PFSK-1 (cell line): Measurements from ENCODE around the gene CHPF2.

ENCODE experiments used
- FOXP2 ChIP-seq: optimal IDR thresholded peaks from 2 replicates; pipeline ENCODE3; 2011; ENCODE audit warnings: borderline replicate concordance, control low read depth, inconsistent platforms; ENCODE audit not compliant: insufficient read depth; ENCODE audit errors: extremely low read length, extremely low read depth
- POLR2AphosphoS5 ChIP-seq: IDR thresholded peaks from 2 replicates; pipeline ENCODE4 v1.6.1; 2012; ENCODE audit warnings: low read depth, mild to moderate bottlenecking, control low read depth, low read length, moderate library complexity
- SIN3A ChIP-seq: IDR thresholded peaks from 2 replicates; pipeline ENCODE4 v1.6.1; 2012; ENCODE audit warnings: mild to moderate bottlenecking, low read length, moderate library complexity, borderline replicate concordance; ENCODE audit not compliant: insufficient read depth
- TAF1 ChIP-seq: IDR thresholded peaks from 2 replicates; pipeline ENCODE4 v1.6.1; 2012; ENCODE audit warnings: low read length, control low read depth, borderline replicate concordance; ENCODE audit not compliant: insufficient read depth
- TF ChIP-seq, protein P1 (sequence below), 2 experiments: IDR thresholded peaks; 2 replicates each; pipeline versions ENCODE4 v1.6.1 to v1.8.0; 2011 to 2012; ENCODE audit warnings: low read depth in 2 of 2, low read length in 2 of 2, control low read depth in 1 of 2, inconsistent platforms in 1 of 2, mild to moderate bottlenecking in 1 of 2, moderate library complexity in 1 of 2; ENCODE audit not compliant: insufficient read depth in 1 of 2

CHPF2 gene

DNA sequence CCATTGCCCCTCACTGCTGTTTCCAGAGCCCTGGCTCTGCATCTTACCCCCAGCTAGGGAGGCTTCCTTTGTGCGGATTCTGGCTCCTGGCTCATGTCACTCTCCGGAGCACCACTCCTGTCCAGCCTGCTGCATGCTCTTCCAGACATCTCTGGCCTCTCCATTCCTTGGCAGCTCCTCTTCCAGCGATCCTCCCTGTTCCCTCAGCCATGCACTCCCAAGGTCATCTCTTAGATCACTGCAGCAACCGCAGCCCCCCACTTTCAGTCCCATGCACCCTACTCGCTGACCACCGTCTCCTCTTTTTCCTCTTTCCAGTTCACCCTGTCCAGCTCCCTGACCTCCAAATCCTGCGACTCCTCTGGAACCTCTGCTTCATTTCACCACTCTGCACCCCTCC, 23.1 kb downstream of the CHPF2 start:
- TF ChIP-seq TAF1: no peak
- TF ChIP-seq FOXP2: no peak
- no peak for TF ChIP-seq POLR2AphosphoS5
- TF ChIP-seq, protein P1, sequence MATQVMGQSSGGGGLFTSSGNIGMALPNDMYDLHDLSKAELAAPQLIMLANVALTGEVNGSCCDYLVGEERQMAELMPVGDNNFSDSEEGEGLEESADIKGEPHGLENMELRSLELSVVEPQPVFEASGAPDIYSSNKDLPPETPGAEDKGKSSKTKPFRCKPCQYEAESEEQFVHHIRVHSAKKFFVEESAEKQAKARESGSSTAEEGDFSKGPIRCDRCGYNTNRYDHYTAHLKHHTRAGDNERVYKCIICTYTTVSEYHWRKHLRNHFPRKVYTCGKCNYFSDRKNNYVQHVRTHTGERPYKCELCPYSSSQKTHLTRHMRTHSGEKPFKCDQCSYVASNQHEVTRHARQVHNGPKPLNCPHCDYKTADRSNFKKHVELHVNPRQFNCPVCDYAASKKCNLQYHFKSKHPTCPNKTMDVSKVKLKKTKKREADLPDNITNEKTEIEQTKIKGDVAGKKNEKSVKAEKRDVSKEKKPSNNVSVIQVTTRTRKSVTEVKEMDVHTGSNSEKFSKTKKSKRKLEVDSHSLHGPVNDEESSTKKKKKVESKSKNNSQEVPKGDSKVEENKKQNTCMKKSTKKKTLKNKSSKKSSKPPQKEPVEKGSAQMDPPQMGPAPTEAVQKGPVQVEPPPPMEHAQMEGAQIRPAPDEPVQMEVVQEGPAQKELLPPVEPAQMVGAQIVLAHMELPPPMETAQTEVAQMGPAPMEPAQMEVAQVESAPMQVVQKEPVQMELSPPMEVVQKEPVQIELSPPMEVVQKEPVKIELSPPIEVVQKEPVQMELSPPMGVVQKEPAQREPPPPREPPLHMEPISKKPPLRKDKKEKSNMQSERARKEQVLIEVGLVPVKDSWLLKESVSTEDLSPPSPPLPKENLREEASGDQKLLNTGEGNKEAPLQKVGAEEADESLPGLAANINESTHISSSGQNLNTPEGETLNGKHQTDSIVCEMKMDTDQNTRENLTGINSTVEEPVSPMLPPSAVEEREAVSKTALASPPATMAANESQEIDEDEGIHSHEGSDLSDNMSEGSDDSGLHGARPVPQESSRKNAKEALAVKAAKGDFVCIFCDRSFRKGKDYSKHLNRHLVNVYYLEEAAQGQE (IDR thresholded peaks at IDR 0.05; ENCODE audit: insufficient read depth in 1 of 2, low read depth in 2 of 2, low read length in 2 of 2): no peak
- no peak for TF ChIP-seq SIN3A

DNA sequence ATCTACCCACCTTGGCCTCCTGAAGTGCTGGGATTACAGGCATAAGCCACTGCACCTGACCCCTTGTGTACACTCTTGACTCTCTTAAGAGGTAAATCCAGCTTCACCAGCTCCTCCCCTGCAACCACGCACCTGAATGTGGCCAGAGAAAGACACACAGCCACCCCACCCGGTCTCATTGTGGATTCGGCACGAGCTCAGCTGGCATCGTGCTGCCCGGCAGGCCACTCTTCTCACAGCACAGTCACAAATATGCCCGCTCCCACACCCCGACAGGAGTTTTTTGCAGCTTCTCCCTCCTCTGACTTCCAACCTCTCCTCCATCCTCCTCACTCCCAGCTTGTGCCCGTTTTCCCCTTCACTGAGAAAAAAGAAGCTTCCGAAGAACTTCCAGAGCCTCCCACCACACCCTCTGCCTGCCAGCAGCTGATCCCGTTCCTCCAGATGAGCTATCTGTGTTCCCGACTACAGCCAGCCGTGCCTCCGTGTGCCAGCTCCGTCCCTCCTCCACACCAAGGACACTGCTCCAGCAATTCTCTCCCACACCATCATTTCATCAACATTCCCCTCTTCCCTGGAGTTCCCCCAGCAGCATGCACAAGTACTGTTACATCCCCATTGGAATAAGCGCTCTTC, 24.2 kb downstream of the CHPF2 start:
- no peak for TF ChIP-seq SIN3A
- TF ChIP-seq, protein P1 (IDR thresholded peaks at IDR 0.05; ENCODE audit: insufficient read depth in 1 of 2, low read depth in 2 of 2, low read length in 2 of 2): no peak
- no peak for TF ChIP-seq POLR2AphosphoS5
- TF ChIP-seq FOXP2: no peak
- no peak for TF ChIP-seq TAF1

DNA sequence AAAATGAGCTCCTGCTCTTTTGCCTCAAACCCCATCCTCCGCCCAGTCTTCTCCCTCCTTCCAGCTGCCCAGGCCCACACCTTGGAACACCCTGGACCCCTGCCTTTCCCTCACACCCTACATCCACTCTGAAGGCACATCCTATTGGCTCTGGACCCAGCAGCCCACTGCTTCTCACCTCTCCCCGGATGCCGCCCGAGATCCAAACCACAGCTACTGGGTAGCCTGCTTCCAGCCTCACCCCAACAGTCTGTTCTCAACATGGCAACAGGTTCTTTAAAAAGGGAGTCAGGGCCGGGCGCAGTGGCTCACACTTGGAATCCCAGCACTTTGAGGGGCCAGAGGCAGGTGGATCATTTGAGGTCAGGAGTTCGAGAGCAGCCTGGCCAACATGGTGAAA, 25.7 kb downstream of the CHPF2 start:
- no peak for TF ChIP-seq POLR2AphosphoS5
- TF ChIP-seq SIN3A: no peak
- TF ChIP-seq, protein P1 (IDR thresholded peaks at IDR 0.05; ENCODE audit: insufficient read depth in 1 of 2, low read depth in 2 of 2, low read length in 2 of 2): no peak
- TF ChIP-seq TAF1: no peak

DNA sequence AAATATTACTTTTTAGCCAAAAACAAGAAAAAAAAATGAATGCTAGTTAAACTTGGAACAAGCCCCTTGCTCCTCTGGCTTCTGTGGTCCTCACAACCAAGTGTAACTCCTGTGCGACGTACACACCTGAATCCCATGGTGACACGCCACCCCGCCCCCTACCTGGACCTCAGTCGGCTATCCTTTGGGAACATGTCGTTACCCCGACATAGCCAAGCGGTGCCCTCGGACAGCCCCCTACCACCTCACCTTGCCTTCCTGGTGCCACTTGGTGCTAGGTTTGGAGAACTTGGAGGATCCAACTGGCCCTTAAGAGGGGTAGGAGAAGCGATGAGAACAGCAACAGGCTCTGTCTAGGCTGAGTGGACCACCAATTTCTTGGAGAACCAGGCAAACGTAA, 28.2 kb downstream of the CHPF2 start:
- no peak for TF ChIP-seq TAF1
- no peak for TF ChIP-seq POLR2AphosphoS5
- TF ChIP-seq, protein P1 (IDR thresholded peaks at IDR 0.05; ENCODE audit: insufficient read depth in 1 of 2, low read depth in 2 of 2, low read length in 2 of 2): no peak
- TF ChIP-seq SIN3A: no peak
- TF ChIP-seq FOXP2: no peak

DNA sequence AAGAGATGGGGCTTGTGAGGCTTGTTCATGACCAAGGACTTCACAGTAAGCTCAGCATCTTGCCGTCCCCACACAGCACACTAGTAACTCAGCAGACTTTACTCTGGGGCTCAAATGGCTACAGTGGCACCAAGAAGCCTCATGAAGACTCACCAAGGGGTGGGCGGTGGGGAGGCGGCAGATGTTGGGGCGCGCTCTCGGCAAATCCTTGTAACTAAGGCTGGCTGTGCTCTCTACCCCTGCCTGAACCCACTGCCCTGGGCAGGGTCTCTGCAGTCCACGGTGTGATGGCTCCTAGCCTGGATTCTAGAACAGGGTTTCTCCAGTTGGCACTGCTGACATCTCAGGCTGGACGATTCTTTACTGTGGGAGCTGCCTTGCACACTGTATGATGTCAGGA, 28.6 kb downstream of the CHPF2 start:
- no peak for TF ChIP-seq FOXP2
- no peak for TF ChIP-seq POLR2AphosphoS5
- TF ChIP-seq, protein P1 (IDR thresholded peaks at IDR 0.05; ENCODE audit: insufficient read depth in 1 of 2, low read depth in 2 of 2, low read length in 2 of 2): no peak
- no peak for TF ChIP-seq TAF1
- no peak for TF ChIP-seq SIN3A
